ENCODE results near the gene CALN1. TPM values are rescaled to one million over a fixed set of nuclear protein-coding genes. Genes with fewer than 3 reads are reported as not detected.

Gene CALN1
- total and polyA plus RNA-seq, 12 donors: not detected

GRCh38 chr7:71795410-71795809 is 616.7 kb downstream of the CALN1 start:
- ATAC-seq: no peak
- no peaks in the 10 kb centered on the region for H3K36me3 ChIP-seq
- H3K9me3 ChIP-seq: peaks cover 0 to 7% (median 0%) of the 10 kb centered on the region in 11 donors
- H3K27me3 ChIP-seq: peaks cover 0 to 5% (median 0%) of the 10 kb centered on the region in 7 donors
- intact Hi-C loops (cut with DNase I): no loop called here
- H3K4me1 ChIP-seq: no peaks in the 10 kb centered on the region
- TF ChIP-seq CTCF (IDR thresholded peaks at IDR 0.05): no peak
- H3K4me3 ChIP-seq: no peak overlapping the region
- no peak for DNase-seq
- H3K27ac ChIP-seq: no peak overlapping the region
- WGBS, 2 donors: 92 to 94% methylated on average over 10 of the region's 10 CpGs

GRCh38 chr7:71793251-71793650 is 618.9 kb downstream of the CALN1 start:
- ATAC-seq: no peak
- TF ChIP-seq CTCF (IDR thresholded peaks at IDR 0.05): no peak
- 77 to 89% methylated on average over 5 of the region's 5 CpGs for WGBS, 2 donors
- no peaks in the 10 kb centered on the region for H3K4me1 ChIP-seq
- intact Hi-C loops (cut with DNase I): no loop called here
- H3K36me3 ChIP-seq: no peaks in the 10 kb centered on the region
- H3K27ac ChIP-seq: no peak overlapping the region
- peaks cover 0 to 3% (median 0%) of the 10 kb centered on the region in 7 donors for H3K27me3 ChIP-seq
- H3K4me3 ChIP-seq: no peak overlapping the region
- peaks cover 0 to 13% (median 0%) of the 10 kb centered on the region in 11 donors for H3K9me3 ChIP-seq
- DNase-seq: no peak

- DNase-seq: no peak
- 94 to 97% methylated on average over 15 of the region's 15 CpGs for WGBS, 2 donors
- H3K27me3 ChIP-seq: peaks cover 0 to 3% (median 0%) of the 10 kb centered on the region in 7 donors
- no peak for ATAC-seq
- H3K27ac ChIP-seq: no peak overlapping the region
- H3K36me3 ChIP-seq: no peaks in the 10 kb centered on the region
- TF ChIP-seq CTCF (IDR thresholded peaks at IDR 0.05): no peak
- intact Hi-C loops (cut with DNase I): no loop called here
- no peaks in the 10 kb centered on the region for H3K4me1 ChIP-seq
- H3K4me3 ChIP-seq: no peak overlapping the region
- H3K9me3 ChIP-seq: peaks cover 0 to 34% (median 16%) of the 10 kb centered on the region in 11 donors
Measured at GRCh38 chr7:71787513-71787912, 624.6 kb downstream of the CALN1 start.

GRCh38 chr7:71785216-71785615 is 626.9 kb downstream of the CALN1 start:
- no peak for TF ChIP-seq CTCF (IDR thresholded peaks at IDR 0.05)
- no peaks in the 10 kb centered on the region for H3K36me3 ChIP-seq
- no peak overlapping the region for H3K27ac ChIP-seq
- DNase-seq (no peak), ATAC-seq (no peak)
- no peaks in the 10 kb centered on the region for H3K4me1 ChIP-seq
- intact Hi-C loops (cut with DNase I): no loop called here
- peaks cover 0 to 34% (median 15%) of the 10 kb centered on the region in 11 donors for H3K9me3 ChIP-seq
- H3K4me3 ChIP-seq: no peak overlapping the region
- WGBS, 2 donors: 74 to 83% methylated on average over 5 of the region's 5 CpGs
- H3K27me3 ChIP-seq: peaks cover 0 to 8% (median under 1%) of the 10 kb centered on the region in 7 donors

Data from heart right ventricle (tissue), 16 donors.